Transverse colon (tissue), 3 donors: ENCODE data around the gene CENPH.

Experiments used
- CTCF ChIP-seq, 5 experiments: fragments of 200-600 bp in 3 of 5; fragments of 450-650 bp in 2 of 5; sonication (generic) in 3 of 5; IDR thresholded peaks; 1 replicate in 2 of 5; 2 replicates in 3 of 5; pipeline ENCODE4 v1.5.1; 2016 to 2017; ENCODE audit warnings: antibody characterized with exemption in 5 of 5, inconsistent platforms in 3 of 5, mild to moderate bottlenecking in 2 of 5, moderate library complexity in 1 of 5
- EP300 ChIP-seq: sonication (generic); formaldehyde crosslinking; IDR thresholded peaks from one replicate; pipeline ENCODE4 v1.6.1; 2017; ENCODE audit warnings: antibody characterized with exemption, low read depth

GRCh38 chr5:69206528-69207190, 17.3 kb downstream of the CENPH start:
- no peak for TF ChIP-seq CTCF (IDR thresholded peaks at IDR 0.05)
- no peak for TF ChIP-seq EP300
